Gastroesophageal sphincter (tissue), 4 donors: ENCODE results near the gene RFX4. TPM values are rescaled to one million over a fixed set of nuclear protein-coding genes. Genes with fewer than 3 reads are reported as not detected.

Source experiments
- ATAC-seq: fragments of 150-250 bp; one replicate; pipeline ENCODE4 v1.9.1; 2016; ENCODE audit warnings: mild to moderate bottlenecking, moderate library complexity
- H3K27ac ChIP-seq, 4 donors: fragments of 200-600 bp; sonication (generic) in 3 of 4; 1 replicate in 3 of 4; 2 replicates in 1 of 4; pipeline ENCODE4 v1.5.1; 2016 to 2019
- H3K27me3 ChIP-seq: fragments of 200-600 bp; sonication (generic); one replicate; pipeline ENCODE4 v1.5.1; 2019
- H3K36me3 ChIP-seq, 2 donors: fragments of 200-600 bp; sonication (generic); one replicate each; pipeline ENCODE4 v1.5.1; 2019; ENCODE audit warnings: control low read depth in 1 of 2
- H3K4me1 ChIP-seq, 3 donors: fragments of 200-600 bp; sonication (generic); 1 replicate in 2 of 3; 2 replicates in 1 of 3; pipeline ENCODE4 v1.5.1; 2016 to 2019; ENCODE audit warnings: control low read depth in 2 of 3
- H3K4me3 ChIP-seq, 2 donors: fragments of 200-600 bp; sonication (generic); one replicate each; pipeline ENCODE4 v1.5.1; 2019; ENCODE audit warnings: mild to moderate bottlenecking in 1 of 2, moderate library complexity in 1 of 2
- H3K9me3 ChIP-seq, 3 donors: fragments of 200-600 bp; sonication (generic); one replicate each; pipeline ENCODE4 v1.5.1; 2017 to 2019; ENCODE audit warnings: control low read depth in 2 of 3
- CTCF ChIP-seq, 4 experiments: fragments of 200-600 bp in 2 of 4; fragments of 450-650 bp in 2 of 4; sonication (generic) in 1 of 4; IDR thresholded peaks; one replicate each; pipeline ENCODE4 v1.5.1; 2017 to 2019; ENCODE audit warnings: antibody characterized with exemption in 4 of 4, mild to moderate bottlenecking in 2 of 4, moderate library complexity in 2 of 4
- EP300 ChIP-seq: sonication (generic); formaldehyde crosslinking; IDR thresholded peaks from one replicate; pipeline ENCODE4 v1.6.1; 2017; ENCODE audit warnings: antibody characterized with exemption, mild to moderate bottlenecking
- POLR2A ChIP-seq, 2 donors: fragments of 450-650 bp; IDR thresholded peaks; one replicate each; pipeline ENCODE4 v1.6.1; 2017; ENCODE audit warnings: antibody characterized with exemption in 2 of 2, mild to moderate bottlenecking in 2 of 2, moderate library complexity in 1 of 2
- POLR2AphosphoS5 ChIP-seq: sonication (generic); formaldehyde crosslinking; IDR thresholded peaks from one replicate; pipeline ENCODE4 v1.6.1; 2017; ENCODE audit warnings: antibody characterized with exemption
- WGBS, 2 donors: methylation state at CpG; one replicate each; pipeline ENCODE4 v1.1.5; 2018; ENCODE audit warnings: low coverage in 1 of 2; 5-methylcytosine and 5-hydroxymethylcytosine counted together
- total RNA-seq, 4 donors: library from RNA; depleted of rRNA; stranded (reverse); fragments of >200 nt; gene quantifications; one replicate each; pipeline ENCODE4 v1.1.0, GENCODE V29; 2016

Gene RFX4
- total RNA-seq, 4 donors from 2014 or later, result not detected

- H3K27ac ChIP-seq, result no peak overlapping the region
- WGBS, 2 donors, result 78 to 82% methylated on average over 8 to 12 of the region's 12 CpGs
Measured at GRCh38 chr12:106647793-106648514, 65.2 kb downstream of the RFX4 start.

GRCh38 chr12:106648736-106649135 lies 65.9 kb downstream of the RFX4 start:
- Histone ChIP-seq H3K4me3 (no peak overlapping the region), H3K27me3 (peaks cover 6% of the 10 kb centered on the region), H3K36me3 (no peaks in the 10 kb centered on the region), H3K9me3 (no peaks in the 10 kb centered on the region), H3K27ac (no peak overlapping the region), H3K4me1 (no peaks in the 10 kb centered on the region)
- TF ChIP-seq EP300 (no peak), POLR2A (IDR thresholded peaks at IDR 0.05) (no peak), CTCF (IDR thresholded peaks at IDR 0.05) (no peak)
- 77 to 83% methylated on average over 1 to 2 of the region's 2 CpGs for WGBS, 2 donors
- ATAC-seq, result no peak

More at GRCh38 chr12:106647793-106648514, 65.2 kb downstream of the RFX4 start:
- peaks cover 6% of the 10 kb centered on the region for H3K27me3 ChIP-seq
- ATAC-seq, result no peak
- no peak overlapping the region for H3K4me3 ChIP-seq
- no peaks in the 10 kb centered on the region for H3K9me3 ChIP-seq
- no peaks in the 10 kb centered on the region for H3K36me3 ChIP-seq
- TF ChIP-seq POLR2AphosphoS5, result no peak
- TF ChIP-seq POLR2A (IDR thresholded peaks at IDR 0.05), result no peak
- TF ChIP-seq CTCF (IDR thresholded peaks at IDR 0.05), result no peak
- no peak for TF ChIP-seq EP300
- no peaks in the 10 kb centered on the region for H3K4me1 ChIP-seq

GRCh38 chr12:106651552-106651951 lies 68.7 kb downstream of the RFX4 start:
- no peak for ATAC-seq
- WGBS, 2 donors, result 71 to 86% methylated on average over 2 of the region's 2 CpGs

GRCh38 chr12:106652510-106653015 lies 69.8 kb downstream of the RFX4 start:
- no peak for ATAC-seq
- WGBS, 2 donors, result 96% methylated on average over 7 of the region's 7 CpGs; no CpG with 5 or more reads in 1 of the 2 donors

More at GRCh38 chr12:106651552-106651951, 68.7 kb downstream of the RFX4 start:
- no peak for TF ChIP-seq POLR2A (IDR thresholded peaks at IDR 0.05)
- TF ChIP-seq CTCF (IDR thresholded peaks at IDR 0.05), result no peak
- no peak for TF ChIP-seq EP300
- TF ChIP-seq POLR2AphosphoS5, result no peak
- Histone ChIP-seq H3K9me3 (no peaks in the 10 kb centered on the region), H3K4me1 (no peaks in the 10 kb centered on the region), H3K27ac (no peak overlapping the region), H3K36me3 (no peaks in the 10 kb centered on the region), H3K27me3 (no peaks in the 10 kb centered on the region), H3K4me3 (no peak overlapping the region)

More at GRCh38 chr12:106652510-106653015, 69.8 kb downstream of the RFX4 start:
- H3K27me3 ChIP-seq, result peaks cover 4% of the 10 kb centered on the region
- no peaks in the 10 kb centered on the region for H3K9me3 ChIP-seq
- H3K4me3 ChIP-seq, result no peak overlapping the region
- no peak for TF ChIP-seq POLR2AphosphoS5
- no peak for TF ChIP-seq CTCF (IDR thresholded peaks at IDR 0.05)
- TF ChIP-seq POLR2A (IDR thresholded peaks at IDR 0.05), result no peak
- TF ChIP-seq EP300, result no peak
- no peaks in the 10 kb centered on the region for H3K4me1 ChIP-seq
- no peak overlapping the region for H3K27ac ChIP-seq
- no peaks in the 10 kb centered on the region for H3K36me3 ChIP-seq
